ENCODE measurements around the gene SATB1.

Gene SATB1

GRCh38 chr3:18396428-18396827 is 28.7 kb downstream of the SATB1 start:
- CTCF ChIA-PET = no interaction called here
- Histone ChIP-seq H3K4me1 (ENCODE audit: control insufficient read depth, insufficient read depth, low read length) (no peaks in the 10 kb centered on the region), H3K4me3 (ENCODE audit: low read depth, low read length) (no peak overlapping the region), H3K27ac (ENCODE audit: extremely low read depth, low read depth, low read length) (no peak overlapping the region), H3K36me3 (ENCODE audit: control insufficient read depth in 2 of 2, insufficient read depth in 1 of 2, low read length in 2 of 2) (peaks cover 6 to 21% of the 10 kb centered on the region in 2 experiments; a peak in 1 of 3 replicates), H3K9me3 (ENCODE audit: control insufficient read depth, insufficient read depth, low read depth, low read length) (no peaks in the 10 kb centered on the region)
- no peak for TF ChIP-seq ZSCAN5A (tag by site-specific recombination; IDR thresholded peaks at IDR 0.05)
- no peak for TF ChIP-seq GLI4 (tag by site-specific recombination; IDR thresholded peaks at IDR 0.05)
- TF ChIP-seq REST (tag by site-specific recombination; IDR thresholded peaks at IDR 0.05) = no peak
- TF ChIP-seq ZNF843 (tag by site-specific recombination; IDR thresholded peaks at IDR 0.05) = no peak
- no peak for TF ChIP-seq ZSCAN23 (tag by site-specific recombination; IDR thresholded peaks at IDR 0.05)
- no peak for TF ChIP-seq ZNF112 (tag by site-specific recombination; IDR thresholded peaks at IDR 0.05)
- TF ChIP-seq ZNF501 (tag by site-specific recombination; IDR thresholded peaks at IDR 0.05) = no peak
- POLR2A ChIA-PET = no interaction called here

DNA sequence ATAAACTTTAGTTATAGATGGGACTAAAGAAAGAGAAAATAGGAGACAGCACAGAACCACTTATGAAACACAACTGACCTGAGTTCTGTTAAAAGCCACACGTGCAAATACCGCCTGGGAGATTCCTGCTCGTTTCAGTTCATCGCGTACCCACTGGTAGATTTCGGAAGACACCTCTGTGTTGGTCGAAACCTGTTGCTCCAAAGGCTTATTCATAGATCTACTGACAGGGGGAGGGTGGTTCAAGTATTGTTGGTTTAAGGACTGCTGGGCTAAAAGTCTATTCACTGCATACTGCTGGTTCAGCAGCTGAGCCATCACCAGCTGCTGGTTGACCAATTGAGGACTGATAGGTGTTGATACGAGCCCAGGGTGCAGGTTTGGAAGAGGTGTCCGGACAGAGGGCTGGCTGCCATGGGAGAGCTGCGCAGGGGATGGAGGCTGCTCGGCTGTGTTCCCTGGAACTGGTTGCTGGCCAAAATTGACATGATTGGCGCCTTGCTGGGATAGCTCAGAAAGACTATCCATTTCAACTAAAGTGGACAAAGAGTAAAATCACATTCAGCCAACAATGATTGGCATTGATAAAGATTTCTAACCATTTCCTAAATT is 30.6 kb downstream of the SATB1 start:
- CTCF ChIA-PET = interaction anchor here (0.6 kb wide), 1 partner anchor 750 kb away, joined by 3 read pairs; no protein-coding TSS in a partner anchor
- TF ChIP-seq ZNF214 (tag by site-specific recombination; IDR thresholded peaks at IDR 0.05; ENCODE audit: borderline replicate concordance) = no peak
- no peak for TF ChIP-seq YY2 (tag by site-specific recombination; IDR thresholded peaks at IDR 0.05)
- no peak for TF ChIP-seq ZNF621 (tag by site-specific recombination; IDR thresholded peaks at IDR 0.05)
- TF ChIP-seq PRDM2 (tag by site-specific recombination; IDR thresholded peaks at IDR 0.05; ENCODE audit: borderline replicate concordance) = no peak
- TF ChIP-seq SCRT2 (tag by site-specific recombination; IDR thresholded peaks at IDR 0.05) = peak; percentile 61; the same call in 1 of the 2 replicates
- TF ChIP-seq ZSCAN5A (tag by site-specific recombination; IDR thresholded peaks at IDR 0.05) = no peak
- H3K36me3 ChIP-seq (ENCODE audit: control insufficient read depth in 2 of 2, insufficient read depth in 1 of 2, low read length in 2 of 2) = peaks cover 6 to 21% of the 10 kb centered on the region in 2 experiments; a peak in 1 of 3 replicates
- peaks cover 3% of the 10 kb centered on the region for H3K4me1 ChIP-seq (ENCODE audit: control insufficient read depth, insufficient read depth, low read length)
- H3K27ac ChIP-seq (ENCODE audit: extremely low read depth, low read depth, low read length) = no peak overlapping the region
- no peak overlapping the region for H3K4me3 ChIP-seq (ENCODE audit: low read depth, low read length)
- H3K9me3 ChIP-seq (ENCODE audit: control insufficient read depth, insufficient read depth, low read depth, low read length) = no peaks in the 10 kb centered on the region
- POLR2A ChIA-PET = no interaction called here
